ENCODE data around the gene ADAM23.

GRCh38 chr2:206464597-206464996, 21.3 kb downstream of the ADAM23 start:
- no peak for TF ChIP-seq EZH2 (IDR thresholded peaks at IDR 0.05; ENCODE audit: borderline replicate concordance)
- TF ChIP-seq CTCF (IDR thresholded peaks at IDR 0.05; ENCODE audit: poor library complexity), result no peak
- no peak for TF ChIP-seq EZH2phosphoT487 (IDR thresholded peaks at IDR 0.05; ENCODE audit: low read depth, severe bottlenecking, unreplicated experiment)
